Body of pancreas (tissue), 4 donors: ENCODE measurements around the gene SYMPK. TPM values are rescaled to one million over a fixed set of nuclear protein-coding genes. Genes with fewer than 3 reads are reported as not detected.

ENCODE experiments used
- ATAC-seq: fragments of 150-250 bp; one replicate; pipeline ENCODE4 v1.9.1; 2016
- DNase-seq, 4 donors: peaks; one replicate each; pipeline ENCODE4 v3.0.0-alpha.2; 2019
- H3K27ac ChIP-seq, 4 donors: fragments of 200-600 bp; sonication (generic); 1 replicate in 3 of 4; 2 replicates in 1 of 4; pipeline versions ENCODE4 v1.5.1 to v1.6.1; 2016 to 2019; ENCODE audit warnings: mild to moderate bottlenecking in 1 of 4, mixed read lengths in 1 of 4, moderate library complexity in 1 of 4
- H3K27me3 ChIP-seq, 2 donors: fragments of 200-600 bp; sonication (generic); one replicate each; pipeline ENCODE4 v1.6.0; 2016; ENCODE audit warnings: mild to moderate bottlenecking in 1 of 2
- H3K36me3 ChIP-seq, 2 donors: fragments of 200-600 bp; sonication (generic); replicated peaks in 1 of 2; 2 replicates each; pipeline ENCODE4 v1.5.1; 2016; ENCODE audit warnings: low read depth in 2 of 2; ENCODE audit not compliant: insufficient read depth in 1 of 2
- H3K4me1 ChIP-seq: fragments of 200-600 bp; sonication (generic); one replicate; pipeline ENCODE4 v1.6.0; 2016
- H3K4me3 ChIP-seq, 2 donors: fragments of 200-600 bp; sonication (generic); 1 replicate in 1 of 2; 2 replicates in 1 of 2; pipeline ENCODE4 v1.5.1; 2016 to 2019
- H3K9me3 ChIP-seq, 3 donors: fragments of 200-600 bp; sonication (generic); 1 replicate in 2 of 3; 2 replicates in 1 of 3; pipeline ENCODE4 v1.5.1; 2016
- POLR2A ChIP-seq, 3 donors: fragments of 450-650 bp; IDR thresholded peaks; one replicate each; pipeline ENCODE4 v1.6.1; 2016; ENCODE audit warnings: antibody characterized with exemption in 3 of 3, mild to moderate bottlenecking in 2 of 3
- WGBS, 2 donors: methylation state at CpG; one replicate each; pipeline ENCODE4 v1.1.5; 2017; 5-methylcytosine and 5-hydroxymethylcytosine counted together
- intact Hi-C: fragments of 100-400 bp; cut with DNase I; formaldehyde crosslinking; loops from one replicate; pipeline ENCODE4 v1.15.1; 2023
- total RNA-seq, 2 donors: library from RNA; depleted of rRNA; stranded (reverse); fragments of >200 nt; gene quantifications; one replicate each; pipeline ENCODE4 v1.1.0, GENCODE V29; 2016
- TF ChIP-seq, protein P1 (sequence below), 7 experiments: fragments of 450-650 bp in 4 of 7; fragments of 200-600 bp in 3 of 7; sonication (generic) in 3 of 7; IDR thresholded peaks; one replicate each; pipeline ENCODE4 v1.5.1; 2016 to 2019; ENCODE audit warnings: antibody characterized with exemption in 7 of 7

The SYMPK gene
- total RNA-seq, 2 donors from 2014 or later = 23.3 to 32.3 TPM

GRCh38 chr19:45890877-45891276 lies 27.9 kb upstream of the SYMPK start:
- no peaks in the 10 kb centered on the region for H3K9me3 ChIP-seq
- no peaks in the 10 kb centered on the region for H3K27me3 ChIP-seq
- ATAC-seq (no peak), DNase-seq (no peak)
- TF ChIP-seq POLR2A (IDR thresholded peaks at IDR 0.05) = no peak
- TF ChIP-seq, protein P1, sequence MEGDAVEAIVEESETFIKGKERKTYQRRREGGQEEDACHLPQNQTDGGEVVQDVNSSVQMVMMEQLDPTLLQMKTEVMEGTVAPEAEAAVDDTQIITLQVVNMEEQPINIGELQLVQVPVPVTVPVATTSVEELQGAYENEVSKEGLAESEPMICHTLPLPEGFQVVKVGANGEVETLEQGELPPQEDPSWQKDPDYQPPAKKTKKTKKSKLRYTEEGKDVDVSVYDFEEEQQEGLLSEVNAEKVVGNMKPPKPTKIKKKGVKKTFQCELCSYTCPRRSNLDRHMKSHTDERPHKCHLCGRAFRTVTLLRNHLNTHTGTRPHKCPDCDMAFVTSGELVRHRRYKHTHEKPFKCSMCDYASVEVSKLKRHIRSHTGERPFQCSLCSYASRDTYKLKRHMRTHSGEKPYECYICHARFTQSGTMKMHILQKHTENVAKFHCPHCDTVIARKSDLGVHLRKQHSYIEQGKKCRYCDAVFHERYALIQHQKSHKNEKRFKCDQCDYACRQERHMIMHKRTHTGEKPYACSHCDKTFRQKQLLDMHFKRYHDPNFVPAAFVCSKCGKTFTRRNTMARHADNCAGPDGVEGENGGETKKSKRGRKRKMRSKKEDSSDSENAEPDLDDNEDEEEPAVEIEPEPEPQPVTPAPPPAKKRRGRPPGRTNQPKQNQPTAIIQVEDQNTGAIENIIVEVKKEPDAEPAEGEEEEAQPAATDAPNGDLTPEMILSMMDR (IDR thresholded peaks at IDR 0.05) = no peak
- no peak overlapping the region for H3K4me3 ChIP-seq
- intact Hi-C loops = no loop called here
- H3K4me1 ChIP-seq = peaks cover 7% of the 10 kb centered on the region
- no peaks in the 10 kb centered on the region for H3K36me3 ChIP-seq
- WGBS, 2 donors = 90 to 94% methylated on average over 8 to 15 of the region's 17 CpGs
- no peak overlapping the region for H3K27ac ChIP-seq

GRCh38 chr19:45889210-45889885 lies 26.4 kb upstream of the SYMPK start:
- intact Hi-C loops = no loop called here
- TF ChIP-seq POLR2A (IDR thresholded peaks at IDR 0.05) = no peak
- TF ChIP-seq, protein P1 (IDR thresholded peaks at IDR 0.05) = no peak
- DNase-seq (no peak), ATAC-seq (no peak)
- H3K27me3 ChIP-seq = no peaks in the 10 kb centered on the region
- H3K36me3 ChIP-seq = no peaks in the 10 kb centered on the region
- H3K9me3 ChIP-seq = no peaks in the 10 kb centered on the region
- H3K27ac ChIP-seq = no peak overlapping the region
- WGBS, 2 donors = 51 to 57% methylated on average over 6 of the region's 6 CpGs
- H3K4me3 ChIP-seq = no peak overlapping the region
- peaks cover 19% of the 10 kb centered on the region for H3K4me1 ChIP-seq

DNA sequence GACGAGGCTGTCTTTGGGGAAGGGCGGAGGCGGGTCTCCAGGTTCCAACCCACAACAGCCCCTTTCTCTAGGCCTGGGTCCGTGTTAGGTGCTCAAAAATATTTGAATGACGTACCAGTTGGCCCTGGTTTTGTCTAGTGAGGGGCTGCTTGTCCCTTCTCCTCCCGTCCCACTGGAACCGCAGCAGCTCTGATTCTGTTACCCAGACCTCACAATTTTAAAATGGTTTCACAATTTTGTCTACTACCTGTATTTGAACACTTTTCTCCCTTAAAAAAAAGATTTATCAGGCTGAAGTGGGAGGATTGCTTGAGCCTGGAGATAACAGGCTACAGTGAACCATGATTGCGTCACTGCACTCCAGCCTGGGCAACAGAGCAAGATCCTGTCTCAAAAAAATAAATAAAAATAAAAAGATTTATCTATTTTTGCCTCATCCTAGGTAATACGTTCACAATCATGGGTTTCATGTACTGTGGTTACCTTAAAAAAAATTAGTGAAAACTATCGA lies 24.3 kb upstream of the SYMPK start:
- intact Hi-C loops = no loop called here
- DNase-seq (no peak), ATAC-seq (no peak)
- H3K36me3 ChIP-seq = no peaks in the 10 kb centered on the region
- H3K4me3 ChIP-seq = peak overlapping the region in 1 of 2 donors; percentile 49
- H3K4me1 ChIP-seq = peaks cover 36% of the 10 kb centered on the region
- TF ChIP-seq, protein P1 (IDR thresholded peaks at IDR 0.05) = no peak
- TF ChIP-seq POLR2A (IDR thresholded peaks at IDR 0.05) = no peak
- H3K9me3 ChIP-seq = no peaks in the 10 kb centered on the region
- 19 to 32% methylated on average over 6 to 10 of the region's 10 CpGs for WGBS, 2 donors
- H3K27ac ChIP-seq = peak overlapping the region; percentile 83 to 96 (median 90)
- no peaks in the 10 kb centered on the region for H3K27me3 ChIP-seq

- Histone ChIP-seq H3K4me1 (peaks cover 42% of the 10 kb centered on the region), H3K27ac (peak overlapping the region; percentile 83 to 96 (median 90)), H3K27me3 (no peaks in the 10 kb centered on the region), H3K36me3 (no peaks in the 10 kb centered on the region), H3K9me3 (no peaks in the 10 kb centered on the region), H3K4me3 (peak overlapping the region; percentile 2 to 49)
- DNase-seq = peak; percentile 91 to 94 (median 92)
- ATAC-seq = peak; percentile 57
- intact Hi-C loops = no loop called here
- peak; percentile 28 to 81 (median 58) for TF ChIP-seq POLR2A (IDR thresholded peaks at IDR 0.05)
- TF ChIP-seq, protein P1 (IDR thresholded peaks at IDR 0.05) = no peak
- WGBS, 2 donors = 1% methylated on average over 17 to 32 of the region's 32 CpGs
Measured at GRCh38 chr19:45886427-45887199, 23.7 kb upstream of the SYMPK start.
